Measurements from ENCODE around the gene HMCN1.

- no peak for TF ChIP-seq CTCF (IDR thresholded peaks at IDR 0.05; ENCODE audit: insufficient read depth, low read length, poor library complexity, severe bottlenecking)
- TF ChIP-seq EZH2phosphoT487 (conservative IDR thresholded peaks at IDR 0.05; ENCODE audit: low read length) = no peak
These were observed 502.7 kb downstream of the HMCN1 start for GRCh38 chr1:186236921-186237320.
